Stimulated activated CD8-positive, alpha-beta memory T cell treated with anti-CD3 and anti-CD28 coated beads, Interleukin-15, amount 100 ng/mL, for 1 hour (primary cell): ENCODE data around the gene USP6NL.

Experiments
- DNase-seq: peaks from one replicate; pipeline ENCODE4 v3.0.0-alpha.2; 2020; ENCODE audit warnings: low read depth

USP6NL gene

DNA sequence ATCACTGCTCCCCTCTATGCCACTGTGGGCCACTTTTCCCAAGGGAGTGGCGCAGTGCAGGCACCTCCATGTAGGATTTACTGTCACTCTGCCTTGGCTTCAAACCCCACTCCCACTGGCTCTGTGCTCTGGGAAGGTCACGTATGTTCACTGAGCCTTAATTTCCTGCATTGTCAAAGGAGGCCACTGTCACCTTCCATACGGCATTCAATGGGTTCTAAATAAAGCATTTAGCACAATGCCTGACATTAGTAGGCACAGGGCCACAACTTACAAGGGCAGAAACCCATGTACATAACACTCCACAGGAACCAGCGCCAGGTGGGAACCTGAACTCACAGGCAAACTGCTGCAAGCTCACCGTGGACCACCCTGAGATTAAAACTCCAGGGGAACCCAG is 196.4 kb downstream of the USP6NL start:
- no peak for DNase-seq

DNA sequence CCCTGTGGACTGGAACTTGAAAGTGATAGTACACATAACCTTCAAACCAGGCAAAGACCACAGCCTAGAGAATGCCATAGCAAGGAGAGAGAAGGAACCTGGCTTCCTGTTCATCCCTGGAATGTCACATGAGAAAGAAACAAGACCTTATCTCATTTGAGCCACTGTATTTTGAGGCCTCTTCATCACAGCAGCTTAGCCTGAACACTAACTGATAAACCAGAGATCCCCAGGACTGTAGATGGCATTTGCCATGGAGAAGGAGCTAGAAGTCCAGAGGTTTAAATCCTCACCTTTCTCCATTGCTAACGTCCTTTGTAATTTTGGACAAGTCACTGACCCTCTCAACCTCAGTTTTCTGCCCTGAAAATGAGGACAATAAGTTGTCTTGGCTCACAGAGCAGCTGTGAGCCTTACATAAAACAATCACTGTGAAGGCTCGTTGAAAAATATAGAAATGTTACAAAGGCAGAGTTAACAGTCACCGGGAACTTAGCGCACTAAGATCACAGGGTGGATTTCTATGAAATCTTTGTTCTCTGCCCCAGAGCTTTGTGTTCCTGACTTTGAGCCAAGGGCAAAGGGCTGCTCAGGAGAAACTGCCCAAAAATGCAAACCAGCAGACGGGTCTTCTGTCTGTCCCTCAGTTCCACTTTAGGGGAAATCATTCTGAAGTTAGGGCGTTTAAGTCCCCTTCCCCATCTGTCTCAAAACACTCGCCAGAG is 197.0 kb downstream of the USP6NL start:
- no peak for DNase-seq

DNA sequence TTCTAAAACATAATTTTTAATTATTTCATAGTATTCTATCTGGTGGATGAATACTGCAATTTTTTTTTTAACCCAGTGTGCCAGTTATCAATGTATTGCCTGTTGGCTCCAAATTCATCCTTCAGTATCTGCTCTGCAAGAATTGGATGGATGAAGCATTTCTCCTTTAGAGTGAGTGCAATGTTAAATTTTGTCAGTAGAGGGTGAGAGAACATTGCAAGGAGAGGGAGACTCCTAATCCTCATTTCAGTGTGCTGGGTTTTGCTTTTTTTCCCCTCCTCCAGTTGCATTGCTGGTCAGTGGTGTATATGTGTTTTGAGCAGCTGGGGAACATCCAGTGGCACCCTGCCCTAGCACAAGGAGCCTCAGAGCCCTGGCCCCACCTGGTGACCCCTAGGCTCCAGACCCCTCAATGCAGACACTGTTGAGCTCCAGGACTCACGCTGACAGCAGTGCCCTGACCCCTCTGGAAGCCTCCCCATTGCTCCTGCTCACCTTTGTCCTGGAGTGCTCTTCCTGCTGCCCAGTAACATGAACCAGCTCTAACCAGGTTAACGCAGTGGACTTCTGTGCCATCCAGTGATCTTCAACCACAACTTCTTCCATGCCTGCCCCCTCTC is 199.4 kb downstream of the USP6NL start:
- DNase-seq: no peak

DNA sequence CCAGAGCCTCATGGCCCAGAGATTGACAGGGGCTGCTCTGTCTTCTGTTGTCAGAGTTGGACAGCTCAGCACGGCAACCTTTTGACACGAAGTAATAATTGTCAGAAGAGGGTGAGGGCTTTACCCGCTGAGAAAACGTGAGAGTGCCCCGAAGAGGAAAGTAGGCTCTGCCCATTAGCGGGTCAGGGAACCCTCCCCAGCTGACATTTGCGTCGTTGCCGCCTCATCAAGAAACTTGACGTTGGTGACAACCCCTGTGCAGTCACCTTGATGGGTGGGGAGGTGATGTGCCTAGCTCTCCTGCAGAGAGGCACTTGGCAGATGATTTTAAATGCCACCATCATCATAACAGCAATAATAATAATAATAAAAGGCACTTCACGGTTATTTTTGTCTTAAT is 202.1 kb downstream of the USP6NL start:
- no peak for DNase-seq

DNA sequence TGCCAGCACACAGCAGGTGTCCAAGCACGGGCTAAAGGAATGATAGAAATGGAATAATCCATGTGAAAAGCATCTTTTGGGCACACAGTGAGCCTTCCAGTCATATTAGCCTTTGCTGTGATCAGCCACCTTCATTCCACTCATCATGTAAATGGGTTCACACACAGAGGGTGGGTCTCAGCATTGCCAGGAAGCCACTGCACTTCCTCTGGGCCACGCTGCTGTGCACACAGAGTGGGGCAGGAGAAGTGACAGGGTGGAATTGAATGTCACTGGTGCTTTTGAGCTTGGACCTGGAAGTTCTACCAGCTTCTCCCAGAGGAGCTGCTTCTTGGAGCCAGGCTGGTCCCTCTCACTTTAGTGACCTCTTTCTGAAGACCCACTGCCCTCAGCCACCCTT is 203.5 kb downstream of the USP6NL start:
- DNase-seq: no peak

DNA sequence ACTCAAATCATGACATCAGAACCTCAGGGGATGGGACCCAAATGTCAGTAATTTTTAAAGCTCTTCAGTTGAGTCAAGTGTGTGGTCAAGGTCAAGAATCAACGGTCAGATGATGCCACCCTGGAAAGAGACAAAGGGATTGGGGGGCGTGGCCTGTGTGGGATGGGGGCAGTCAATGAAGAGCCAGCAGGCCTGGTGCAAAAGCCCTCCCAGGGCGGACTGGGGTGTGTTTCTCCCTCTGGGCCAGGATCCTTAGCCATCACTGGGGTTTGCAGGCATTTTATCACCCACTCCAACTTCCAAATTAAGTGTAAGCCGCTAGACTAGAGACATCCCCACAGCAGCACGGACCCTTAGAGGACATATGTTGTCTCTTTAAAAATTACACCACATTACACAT is 204.7 kb downstream of the USP6NL start:
- DNase-seq: no peak

DNA sequence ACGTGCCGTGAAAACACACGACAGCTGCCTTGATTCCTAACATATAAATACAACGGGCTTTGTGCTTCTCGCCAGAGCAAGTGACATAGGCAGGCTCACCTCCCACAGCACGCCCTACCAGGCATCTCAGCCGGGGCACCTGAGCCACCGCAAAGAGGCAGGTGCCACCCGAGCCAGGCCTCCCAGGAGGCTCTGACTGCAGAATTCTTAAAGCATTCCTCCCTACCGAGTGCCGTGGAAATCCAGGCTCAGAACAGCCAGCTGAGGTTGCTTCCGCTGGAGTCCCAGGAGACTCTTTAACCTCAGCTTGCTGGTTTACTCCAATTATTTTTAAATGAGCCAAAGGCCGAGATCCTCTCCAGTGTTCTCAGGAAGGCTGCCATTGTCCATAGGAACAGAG is 206.5 kb downstream of the USP6NL start:
- DNase-seq: no peak
